Urinary bladder (tissue), 4 donors: Measurements from ENCODE around the gene UGT2A1. TPM values are rescaled to one million over a fixed set of nuclear protein-coding genes. Genes with fewer than 3 reads are reported as not detected.

ENCODE experiments used
- DNase-seq: peaks from one replicate; pipeline ENCODE4 v3.0.0-alpha.2; 2015; ENCODE audit errors: extremely low spot score
- H3K27ac ChIP-seq: one replicate; pipeline ENCODE4 v1.5.1; 2013; ENCODE audit warnings: low read depth, mild to moderate bottlenecking, moderate library complexity
- H3K36me3 ChIP-seq: one replicate; pipeline ENCODE4 v1.6.1; 2013; ENCODE audit warnings: mild to moderate bottlenecking, moderate library complexity; ENCODE audit not compliant: insufficient read depth
- H3K4me1 ChIP-seq: one replicate; pipeline ENCODE4 v1.6.1; 2013; ENCODE audit warnings: mild to moderate bottlenecking, moderate library complexity; ENCODE audit not compliant: insufficient read depth
- H3K4me3 ChIP-seq: one replicate; pipeline ENCODE4 v1.5.1; 2013; ENCODE audit warnings: low read depth, low read length
- WGBS: extraction: QIAGEN DNeasy Blood & Tissue Kit; methylation state at CpG from one replicate; pipeline ENCODE4 v1.1.7; 2013; 5-methylcytosine and 5-hydroxymethylcytosine counted together
- polyA plus RNA-seq: library from polyadenylated mRNA; stranded (reverse); fragments of 200-250 nt; gene quantifications from one replicate; pipeline ENCODE4 v1.2.3, GENCODE V29; 2013
- total RNA-seq: library from RNA; depleted of rRNA; stranded (reverse); fragments of >200 nt; gene quantifications from one replicate; pipeline ENCODE4 v1.2.3, GENCODE V29; 2014
- donor health status: healthy with polysubstance abuse.
- donor health status: healthy.

Gene UGT2A1
- total and polyA plus RNA-seq, 2 donors = not detected

DNA sequence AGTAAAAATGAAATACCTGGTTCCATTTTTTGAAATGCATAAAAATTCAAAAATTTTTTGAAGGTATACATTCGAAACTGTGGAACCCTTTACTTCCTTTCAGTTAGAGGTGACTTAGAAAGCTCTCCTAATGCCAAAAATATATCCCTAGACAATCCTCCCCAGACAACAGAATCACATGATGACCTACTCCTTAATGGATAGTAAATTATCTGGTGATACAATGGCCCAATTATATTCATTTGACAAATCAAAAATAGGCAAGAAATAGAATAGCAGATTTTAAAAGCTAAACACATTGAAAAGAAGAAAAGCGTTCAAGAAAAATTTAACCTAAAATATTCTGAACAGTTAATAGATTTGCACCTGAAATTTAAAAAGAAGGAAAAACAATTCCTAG lies 10.1 kb downstream of the UGT2A1 start:
- WGBS = 82% methylated on average over 2 of the region's 2 CpGs
- H3K4me1 ChIP-seq = no peaks in the 10 kb centered on the region
- no peaks in the 10 kb centered on the region for H3K36me3 ChIP-seq
- no peak overlapping the region for H3K27ac ChIP-seq
- no peak overlapping the region for H3K4me3 ChIP-seq
- no peak for DNase-seq

GRCh38 chr4:69640289-69640688 lies 12.8 kb downstream of the UGT2A1 start:
- no peak for DNase-seq
- no peak overlapping the region for H3K27ac ChIP-seq
- H3K4me3 ChIP-seq = no peak overlapping the region
- no peaks in the 10 kb centered on the region for H3K36me3 ChIP-seq
- 93% methylated on average over 2 of the region's 2 CpGs for WGBS
- no peaks in the 10 kb centered on the region for H3K4me1 ChIP-seq

- no peaks in the 10 kb centered on the region for H3K4me1 ChIP-seq
- no peaks in the 10 kb centered on the region for H3K36me3 ChIP-seq
- WGBS = 95% methylated on average over 3 of the region's 3 CpGs
- no peak within 1 kb of the TSS for H3K27ac ChIP-seq
- H3K4me3 ChIP-seq = no peak within 1 kb of the TSS
- DNase-seq = no peak
These were observed 13.5 kb downstream of the UGT2A1 start, which contains the start of gene UGT2A2 for GRCh38 chr4:69639542-69639941. UGT2A2 (minus strand) TSS chr4:69639642; CDS start chr4:69639640, 2 bp downstream.

GRCh38 chr4:69617083-69617694 lies 35.9 kb downstream of the UGT2A1 start:
- no peak overlapping the region for H3K27ac ChIP-seq
- no peaks in the 10 kb centered on the region for H3K36me3 ChIP-seq
- 66% methylated on average over 6 of the region's 6 CpGs for WGBS
- H3K4me1 ChIP-seq = no peaks in the 10 kb centered on the region
- H3K4me3 ChIP-seq = no peak overlapping the region
- peak; percentile 41 for DNase-seq

GRCh38 chr4:69610484-69610883 lies 42.6 kb downstream of the UGT2A1 start:
- no peaks in the 10 kb centered on the region for H3K36me3 ChIP-seq
- no peak overlapping the region for H3K27ac ChIP-seq
- H3K4me3 ChIP-seq = no peak overlapping the region
- 52% methylated on average over 1 of the region's 1 CpG for WGBS
- DNase-seq = no peak
- H3K4me1 ChIP-seq = no peaks in the 10 kb centered on the region

DNA sequence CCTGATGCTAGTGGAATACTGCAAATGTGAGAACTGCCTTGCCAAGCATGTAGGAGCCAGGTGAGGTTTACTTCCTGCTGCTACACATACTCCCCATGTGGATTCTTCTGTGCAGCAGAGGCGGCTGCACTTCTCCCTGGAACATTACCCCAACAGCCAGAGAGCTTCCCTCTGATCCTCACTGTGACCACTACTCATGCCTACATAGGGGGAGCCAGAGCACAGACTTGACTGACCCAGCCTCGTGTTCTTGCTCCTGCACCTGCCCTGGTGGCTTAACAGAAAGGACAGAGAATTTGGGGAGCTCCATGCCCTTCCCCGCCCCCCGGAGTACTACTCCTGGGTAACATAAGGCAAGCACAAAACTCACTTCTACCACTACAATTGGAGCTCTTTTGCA lies 52.0 kb downstream of the UGT2A1 start:
- H3K4me1 ChIP-seq = no peaks in the 10 kb centered on the region
- H3K27ac ChIP-seq = no peak overlapping the region
- no peak for DNase-seq
- no peak overlapping the region for H3K4me3 ChIP-seq
- 76% methylated on average over 4 of the region's 4 CpGs for WGBS
- no peaks in the 10 kb centered on the region for H3K36me3 ChIP-seq

DNA sequence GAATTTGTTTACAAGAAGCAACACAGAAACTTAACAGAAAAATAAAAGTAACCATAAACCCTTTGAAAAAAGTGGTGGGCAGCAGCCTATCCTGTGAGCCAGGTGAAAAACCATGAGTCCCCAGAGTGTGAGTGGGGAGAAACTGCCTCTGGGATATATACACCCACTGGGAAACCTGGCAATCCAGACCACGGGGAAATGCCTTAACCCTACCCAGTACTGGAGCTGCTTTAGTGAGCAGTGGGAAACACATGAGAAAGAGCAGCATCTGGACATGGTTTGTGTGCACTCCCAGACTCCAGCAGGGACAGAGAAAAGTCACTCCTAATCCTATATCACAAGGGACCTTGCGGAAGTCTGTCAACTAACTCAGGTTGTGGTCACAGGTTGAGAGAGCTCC lies 53.0 kb downstream of the UGT2A1 start:
- 61% methylated on average over 2 of the region's 2 CpGs for WGBS
- H3K4me3 ChIP-seq = no peak overlapping the region

DNA sequence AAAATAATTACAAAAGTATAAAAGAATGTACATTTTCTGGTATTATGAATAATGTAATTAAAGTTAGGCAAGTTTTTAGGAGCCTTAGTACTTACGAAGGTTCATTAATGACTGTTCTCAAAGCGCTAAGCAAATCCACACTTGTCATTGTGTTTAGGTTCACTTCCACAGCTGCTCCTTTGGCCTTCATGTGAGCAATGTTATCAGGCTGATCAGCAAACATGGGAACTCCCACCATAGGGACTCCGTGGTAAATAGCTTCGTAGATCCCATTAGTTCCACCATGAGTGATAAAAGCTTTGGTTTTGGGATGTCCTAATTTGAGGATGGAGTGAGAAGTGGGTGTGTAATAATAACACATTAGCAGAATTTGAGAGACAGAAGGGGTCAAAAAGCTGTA lies 58.7 kb downstream of the UGT2A1 start:
- 50% methylated on average over 4 of the region's 4 CpGs for WGBS
- Histone ChIP-seq H3K4me3 (no peak overlapping the region), H3K4me1 (no peaks in the 10 kb centered on the region), H3K36me3 (no peaks in the 10 kb centered on the region), H3K27ac (no peak overlapping the region)
- no peak for DNase-seq

More for the DNA sequence above, 53.0 kb downstream of the UGT2A1 start:
- no peak for DNase-seq
- H3K4me1 ChIP-seq = no peaks in the 10 kb centered on the region
- no peak overlapping the region for H3K27ac ChIP-seq
- no peaks in the 10 kb centered on the region for H3K36me3 ChIP-seq

- WGBS = 41% methylated on average over 1 of the region's 1 CpG
- Histone ChIP-seq H3K27ac (no peak overlapping the region), H3K36me3 (no peaks in the 10 kb centered on the region), H3K4me1 (no peaks in the 10 kb centered on the region), H3K4me3 (no peak overlapping the region)
- no peak for DNase-seq
These were observed 61.7 kb downstream of the UGT2A1 start for GRCh38 chr4:69591364-69591763.

DNA sequence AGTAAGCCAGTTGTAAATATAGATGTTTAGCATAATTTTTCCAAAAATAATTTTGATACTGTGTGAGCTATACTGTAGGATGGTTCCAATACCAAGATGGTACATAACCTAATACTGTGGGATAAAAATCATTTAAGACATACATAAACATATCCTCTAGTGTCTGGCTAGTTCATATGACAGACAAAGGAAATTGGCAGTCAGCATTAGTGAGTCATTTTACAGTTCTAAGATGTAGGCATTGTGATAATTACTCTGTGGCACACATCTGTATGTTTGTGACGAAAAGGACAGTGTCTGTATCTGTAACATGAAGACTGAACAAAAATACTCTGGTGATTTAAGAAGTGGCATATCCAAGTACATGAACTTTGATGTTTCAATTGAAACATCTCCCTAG lies 63.2 kb downstream of the UGT2A1 start:
- no peak overlapping the region for H3K4me3 ChIP-seq
- H3K36me3 ChIP-seq = no peaks in the 10 kb centered on the region
- no peaks in the 10 kb centered on the region for H3K4me1 ChIP-seq
- no peak for DNase-seq
- WGBS = 56% methylated on average over 1 of the region's 1 CpG
- no peak overlapping the region for H3K27ac ChIP-seq

- DNase-seq = no peak
- Histone ChIP-seq H3K36me3 (no peaks in the 10 kb centered on the region), H3K4me3 (no peak overlapping the region), H3K4me1 (no peaks in the 10 kb centered on the region), H3K27ac (no peak overlapping the region)
- WGBS = 81% methylated on average over 5 of the region's 5 CpGs
These were observed 68.9 kb downstream of the UGT2A1 start for GRCh38 chr4:69584135-69584534.

DNA sequence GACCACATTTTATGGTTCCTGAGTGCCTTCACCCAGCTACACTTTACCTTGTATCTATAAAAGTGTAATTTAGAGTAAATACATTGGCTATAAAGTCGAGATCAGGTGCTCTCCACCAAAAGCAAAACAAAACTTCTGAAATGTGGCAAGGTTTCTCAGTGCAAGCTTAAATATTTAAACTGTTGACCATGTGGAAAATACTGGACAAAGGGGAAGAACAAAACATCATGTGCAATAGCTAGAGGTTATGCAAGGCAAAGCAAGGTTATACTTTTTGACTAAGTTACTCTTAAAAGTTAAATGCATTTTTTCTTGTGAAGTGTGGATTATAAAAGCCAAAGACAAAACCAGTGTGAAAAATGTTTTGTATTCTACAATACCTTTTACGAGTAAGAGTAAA lies 69.5 kb downstream of the UGT2A1 start:
- no peak overlapping the region for H3K4me3 ChIP-seq
- 62% methylated on average over 2 of the region's 2 CpGs for WGBS
- DNase-seq = no peak
- no peaks in the 10 kb centered on the region for H3K36me3 ChIP-seq
- no peak overlapping the region for H3K27ac ChIP-seq
- H3K4me1 ChIP-seq = no peaks in the 10 kb centered on the region

DNA sequence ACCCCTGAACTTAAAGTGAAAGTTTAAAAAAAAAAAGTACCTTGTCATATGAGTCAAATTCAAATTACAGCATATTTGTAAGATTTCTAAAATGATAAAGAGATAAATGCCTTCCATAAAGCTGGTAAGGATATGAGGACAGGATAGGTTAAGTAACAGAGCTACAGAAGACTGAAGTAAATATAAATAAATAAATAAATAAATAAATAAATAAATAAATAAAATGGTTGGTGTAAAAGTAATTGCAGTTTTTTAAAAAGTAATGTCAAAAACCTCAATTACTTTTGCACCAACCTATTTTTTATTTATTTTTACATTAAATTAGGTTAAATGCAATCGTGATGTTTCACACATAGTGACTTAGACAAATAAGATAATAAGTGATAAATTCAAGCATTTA lies 75.8 kb downstream of the UGT2A1 start:
- no peak overlapping the region for H3K4me3 ChIP-seq
- no peaks in the 10 kb centered on the region for H3K36me3 ChIP-seq
- WGBS = 90% methylated on average over 1 of the region's 1 CpG
- H3K4me1 ChIP-seq = no peaks in the 10 kb centered on the region
- no peak for DNase-seq
- H3K27ac ChIP-seq = no peak overlapping the region

DNA sequence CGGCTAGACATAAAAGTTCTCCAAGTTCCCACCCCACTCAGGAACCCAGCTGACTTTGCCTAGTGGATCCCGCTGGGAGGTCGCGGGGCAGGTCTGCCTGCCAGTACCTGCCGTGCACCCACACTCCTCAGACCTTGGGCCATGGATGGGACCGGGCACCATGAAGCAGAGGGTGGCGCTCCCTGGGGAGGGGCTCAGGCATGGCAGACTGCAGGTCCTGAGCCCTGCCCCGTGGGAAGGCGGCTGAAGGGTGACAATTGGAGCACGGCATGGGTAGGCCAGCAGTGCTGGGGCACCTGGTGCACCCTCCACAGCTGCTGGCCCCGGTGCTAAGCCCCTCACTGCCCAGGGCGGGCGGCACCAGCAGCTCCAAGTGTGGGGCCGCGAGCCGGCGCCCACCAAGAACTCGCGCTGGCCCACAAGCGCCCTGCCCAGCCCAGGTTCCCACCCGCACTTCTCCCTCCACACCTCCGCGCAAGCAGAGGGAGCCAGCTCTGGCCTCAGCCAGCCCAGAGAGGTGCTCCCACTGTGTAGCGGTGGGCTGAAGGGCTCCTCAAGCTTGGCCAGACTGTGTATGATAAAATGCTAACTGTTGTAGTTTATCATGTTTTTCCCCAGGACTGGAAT lies 76.7 kb downstream of the UGT2A1 start:
- no peak for DNase-seq
- Histone ChIP-seq H3K36me3 (no peaks in the 10 kb centered on the region), H3K4me3 (no peak overlapping the region), H3K27ac (no peak overlapping the region), H3K4me1 (no peaks in the 10 kb centered on the region)
- WGBS = 97% methylated on average over 24 of the region's 24 CpGs
